ENCODE data around the gene GTF2F2. TPM values are rescaled to one million over a fixed set of nuclear protein-coding genes. Genes with fewer than 3 reads are reported as not detected.

Gene GTF2F2
- total and polyA plus RNA-seq, 9 of the 15 experiments (the other 6 are each of a cell fraction or from before 2014, with no cell fraction given): 19.7 to 44.8 (median 32.4) TPM

DNA sequence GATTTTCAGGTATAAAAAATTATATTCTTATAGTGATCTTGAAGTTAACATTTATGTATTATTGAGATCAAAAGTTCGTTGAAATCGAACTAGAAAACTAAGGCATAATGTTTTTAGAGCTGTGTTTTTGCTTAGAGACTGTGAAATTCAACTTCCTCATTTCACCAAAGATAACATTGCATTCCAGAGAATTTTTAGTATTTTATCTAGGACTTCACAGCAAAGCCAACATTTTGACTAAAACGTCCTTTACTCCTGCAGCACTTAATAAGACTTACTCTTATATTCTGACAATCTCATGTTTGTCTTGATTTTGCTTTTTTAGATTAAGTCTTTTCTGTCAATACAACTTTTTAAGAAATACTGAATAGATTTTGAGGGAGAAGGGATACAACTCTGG lies 75.8 kb downstream of the GTF2F2 start:
- Histone ChIP-seq H3K9ac (ENCODE audit: insufficient read depth in 1 of 2, low read depth in 2 of 2, low read length in 2 of 2) (no peak overlapping the region), H2AFZ (ENCODE audit: low read depth, low read length) (no peak overlapping the region), H3K79me2 (ENCODE audit: control insufficient read depth, insufficient read depth, low read length) (peaks cover 12% of the 10 kb centered on the region; the same call in 2 of the 3 replicates), H3K4me3 (no peak overlapping the region), H3K27ac (ENCODE audit: extremely low read depth, low read depth, low read length) (no peak overlapping the region), H3K27me3 (ENCODE audit: control insufficient read depth in 2 of 2, insufficient read depth in 2 of 2, low read length in 2 of 2) (no peaks in the 10 kb centered on the region), H3K4me2 (ENCODE audit: insufficient read depth, low read length) (no peak overlapping the region), H4K20me1 (replicated peaks; ENCODE audit: control insufficient read depth, insufficient read depth, low read length) (no peaks in the 10 kb centered on the region), H3K4me1 (replicated peaks in 1 of 2; ENCODE audit: control insufficient read depth in 2 of 2, insufficient read depth in 2 of 2, low read length in 2 of 2) (peaks cover 0 to 5% of the 10 kb centered on the region in 2 experiments; a peak in 2 of 5 replicates), H3K36me3 (ENCODE audit: control insufficient read depth, insufficient read depth, low read length) (peaks cover 14% of the 10 kb centered on the region), H3K9me1 (ENCODE audit: control insufficient read depth, insufficient read depth, low read length) (no peaks in the 10 kb centered on the region), H3K9me3 (replicated peaks; ENCODE audit: control insufficient read depth, insufficient read depth, low read depth, low read length) (no peaks in the 10 kb centered on the region)
- ATAC-seq: 0 out of 3 replicates have a peak, but pooled peaks have one; percentile 26
- POLR2A ChIA-PET: interaction anchor here (1.0 to 1.2 kb wide), 2 partner anchors 9 to 10 kb away, joined by 3 to 4 read pairs; no protein-coding TSS in a partner anchor
- FAIRE-seq: no peak
- CTCF ChIA-PET (ENCODE audit: low intra/inter-chr PET ratio): no interaction called here
- DNase-seq (ENCODE audit: extremely low read depth in 1 of 4, low spot score in 3 of 4): no peak
- intact Hi-C loops (cut with micrococcal nuclease): loop anchor here (10.0 kb wide), 1 partner anchor 109 kb away; no protein-coding TSS in a partner anchor
- WGBS (ENCODE audit: insufficient coverage, low coverage, missing lambda C conversion rate): 10% methylated on average over 3 of the region's 3 CpGs
- BruUV-seq (replicated peaks): no TSS peak
- in situ Hi-C loops (cut with MboI): no loop called here
- TF ChIP-seq ZKSCAN1 (IDR thresholded peaks at IDR 0.05; ENCODE audit: low read depth, low read length): no peak
- no peak for TF ChIP-seq PHF8 (IDR thresholded peaks at IDR 0.05; ENCODE audit: borderline replicate concordance, low read length)
- no peak for TF ChIP-seq AFF4 (CRISPR knock-in tag; IDR thresholded peaks at IDR 0.05)
- no peak for TF ChIP-seq CBX5 (IDR thresholded peaks at IDR 0.05; ENCODE audit: borderline replicate concordance, low read depth)
- no peak for TF ChIP-seq TOE1 (IDR thresholded peaks at IDR 0.05; ENCODE audit: borderline replicate concordance)
- TF ChIP-seq TOE1 (CRISPR knock-in tag; IDR thresholded peaks at IDR 0.05; ENCODE audit: borderline replicate concordance, low read depth): no peak
- TF ChIP-seq MBD2 (IDR thresholded peaks at IDR 0.05; ENCODE audit: borderline replicate concordance, low read depth): no peak
- no peak for TF ChIP-seq ZNF561 (CRISPR knock-in tag; conservative IDR thresholded peaks at IDR 0.05)
- no peak for TF ChIP-seq HNRNPL (IDR thresholded peaks at IDR 0.05; ENCODE audit: low read depth, low read length)
- no peak for TF ChIP-seq ZNF766 (CRISPR knock-in tag; conservative IDR thresholded peaks at IDR 0.05)
- TF ChIP-seq L3MBTL2 (IDR thresholded peaks at IDR 0.05): no peak
- no peak for TF ChIP-seq MED1 (CRISPR knock-in tag; IDR thresholded peaks at IDR 0.05; ENCODE audit: borderline replicate concordance)
- peak; percentile 49; the same call in 1 of the 2 replicates for TF ChIP-seq TEAD4 (IDR thresholded peaks at IDR 0.05; ENCODE audit: low read length)
- no peak for TF ChIP-seq TEAD4 (CRISPR knock-in tag; IDR thresholded peaks at IDR 0.05; ENCODE audit: borderline replicate concordance)
- TF ChIP-seq FOXA1 (IDR thresholded peaks at IDR 0.05; ENCODE audit: borderline replicate concordance): no peak
- no peak for TF ChIP-seq HDAC8 (tag; IDR thresholded peaks at IDR 0.05)
- no peak for TF ChIP-seq ZNF165 (CRISPR knock-in tag; IDR thresholded peaks at IDR 0.05; ENCODE audit: borderline replicate concordance)
- no peak for TF ChIP-seq ZNF586 (CRISPR knock-in tag; conservative IDR thresholded peaks at IDR 0.05)
- no peak for TF ChIP-seq ESRRA (IDR thresholded peaks at IDR 0.05; ENCODE audit: borderline replicate concordance, low read depth)
- TF ChIP-seq ZC3H4 (CRISPR knock-in tag; IDR thresholded peaks at IDR 0.05; ENCODE audit: borderline replicate concordance): no peak
- TF ChIP-seq SMARCE1 (IDR thresholded peaks at IDR 0.05): 0 out of 2 replicates have a peak, but pooled peaks have one; percentile 18
- no peak for TF ChIP-seq TAF15 (IDR thresholded peaks at IDR 0.05; ENCODE audit: low read depth, low read length)
- TF ChIP-seq BCL6 (CRISPR knock-in tag; IDR thresholded peaks at IDR 0.05): no peak
